Stimulated activated naive CD8-positive, alpha-beta T cell treated with anti-CD3 and anti-CD28 coated beads, Interleukin-15, amount 100 ng/mL, for 72 hours (primary cell): ENCODE results near the gene CEP164.

Experiments used
- ATAC-seq: fragments of 150-1000 bp; cut with Tn5 transposase; 2 replicates; pipeline ENCODE4 v1.10.0; 2021; ENCODE audit warnings: mild to moderate bottlenecking, moderate library complexity
- DNase-seq, 2 donors: peaks; one replicate each; pipeline ENCODE4 v3.0.0; 2021 to 2022
- H3K27ac Mint-ChIP-seq, 2 donors: one replicate each; pipeline ENCODE4 v1.8.0; 2022; ENCODE audit warnings: mild to moderate bottlenecking in 2 of 2, mixed read lengths in 2 of 2, moderate library complexity in 2 of 2
- H3K27me3 Mint-ChIP-seq: one replicate; pipeline ENCODE4 v1.8.0; 2022; ENCODE audit warnings: mixed read lengths
- H3K4me1 Mint-ChIP-seq: one replicate; pipeline ENCODE4 v1.8.0; 2022; ENCODE audit warnings: mild to moderate bottlenecking, mixed read lengths
- H3K4me3 Mint-ChIP-seq, 2 donors: one replicate each; pipeline ENCODE4 v1.8.0; 2022; ENCODE audit warnings: mild to moderate bottlenecking in 2 of 2, mixed read lengths in 2 of 2, moderate library complexity in 1 of 2
- H3K9me3 Mint-ChIP-seq, 2 donors: one replicate each; pipeline ENCODE4 v1.8.0; 2022; ENCODE audit warnings: mixed read lengths in 2 of 2

The CEP164 gene

GRCh38 chr11:117413616-117414015, 86.0 kb downstream of the CEP164 start:
- no peaks in the 10 kb centered on the region for H3K9me3 Mint-ChIP-seq
- H3K27ac Mint-ChIP-seq = no peak overlapping the region
- ATAC-seq = no peak
- H3K27me3 Mint-ChIP-seq = no peaks in the 10 kb centered on the region
- no peak for DNase-seq
- H3K4me1 Mint-ChIP-seq = no peaks in the 10 kb centered on the region
- no peak overlapping the region for H3K4me3 Mint-ChIP-seq

- no peaks in the 10 kb centered on the region for H3K9me3 Mint-ChIP-seq
- no peak overlapping the region for H3K27ac Mint-ChIP-seq
- H3K4me3 Mint-ChIP-seq = no peak overlapping the region
- no peaks in the 10 kb centered on the region for H3K27me3 Mint-ChIP-seq
- ATAC-seq (no peak), DNase-seq (no peak)
- no peaks in the 10 kb centered on the region for H3K4me1 Mint-ChIP-seq
Measured at GRCh38 chr11:117414724-117415123, 87.1 kb downstream of the CEP164 start.

GRCh38 chr11:117415358-117415896, 87.8 kb downstream of the CEP164 start:
- no peak for ATAC-seq
- DNase-seq = no peak

GRCh38 chr11:117417342-117417741, 89.7 kb downstream of the CEP164 start:
- H3K27ac Mint-ChIP-seq = peak overlapping the region in 1 of 2 donors; percentile 51
- H3K4me3 Mint-ChIP-seq = no peak overlapping the region
- no peaks in the 10 kb centered on the region for H3K9me3 Mint-ChIP-seq
- DNase-seq (no peak), ATAC-seq (no peak)
- no peaks in the 10 kb centered on the region for H3K4me1 Mint-ChIP-seq
- H3K27me3 Mint-ChIP-seq = no peaks in the 10 kb centered on the region

More at GRCh38 chr11:117415358-117415896, 87.8 kb downstream of the CEP164 start:
- Mint-ChIP-seq H3K4me1 (no peaks in the 10 kb centered on the region), H3K4me3 (no peak overlapping the region), H3K9me3 (no peaks in the 10 kb centered on the region), H3K27ac (no peak overlapping the region), H3K27me3 (no peaks in the 10 kb centered on the region)

GRCh38 chr11:117417856-117418255, 90.2 kb downstream of the CEP164 start:
- no peak for DNase-seq
- ATAC-seq = no peak
- no peak overlapping the region for H3K27ac Mint-ChIP-seq
- no peaks in the 10 kb centered on the region for H3K4me1 Mint-ChIP-seq
- no peaks in the 10 kb centered on the region for H3K9me3 Mint-ChIP-seq
- no peaks in the 10 kb centered on the region for H3K27me3 Mint-ChIP-seq
- H3K4me3 Mint-ChIP-seq = no peak overlapping the region

- H3K27me3 Mint-ChIP-seq = no peaks in the 10 kb centered on the region
- H3K4me3 Mint-ChIP-seq = no peak overlapping the region
- no peaks in the 10 kb centered on the region for H3K9me3 Mint-ChIP-seq
- DNase-seq (no peak), ATAC-seq (no peak)
- no peaks in the 10 kb centered on the region for H3K4me1 Mint-ChIP-seq
- no peak overlapping the region for H3K27ac Mint-ChIP-seq
Measured at GRCh38 chr11:117418737-117419481, 91.3 kb downstream of the CEP164 start.

GRCh38 chr11:117419482-117420142, 92.0 kb downstream of the CEP164 start:
- H3K4me3 Mint-ChIP-seq = no peak overlapping the region
- H3K27me3 Mint-ChIP-seq = no peaks in the 10 kb centered on the region
- no peaks in the 10 kb centered on the region for H3K4me1 Mint-ChIP-seq
- ATAC-seq = no peak
- H3K9me3 Mint-ChIP-seq = no peaks in the 10 kb centered on the region
- H3K27ac Mint-ChIP-seq = peak overlapping the region in 1 of 2 donors; percentile 51
- no peak for DNase-seq

GRCh38 chr11:117420143-117420485, 92.5 kb downstream of the CEP164 start:
- H3K9me3 Mint-ChIP-seq = no peaks in the 10 kb centered on the region
- DNase-seq (no peak), ATAC-seq (no peak)
- no peak overlapping the region for H3K27ac Mint-ChIP-seq
- no peaks in the 10 kb centered on the region for H3K27me3 Mint-ChIP-seq
- H3K4me1 Mint-ChIP-seq = no peaks in the 10 kb centered on the region
- H3K4me3 Mint-ChIP-seq = no peak overlapping the region

GRCh38 chr11:117420598-117420997, 92.9 kb downstream of the CEP164 start:
- Mint-ChIP-seq H3K4me1 (no peaks in the 10 kb centered on the region), H3K4me3 (no peak overlapping the region), H3K9me3 (no peaks in the 10 kb centered on the region), H3K27me3 (no peaks in the 10 kb centered on the region), H3K27ac (no peak overlapping the region)
- DNase-seq = no peak
- ATAC-seq = no peak

GRCh38 chr11:117421041-117421440, 93.4 kb downstream of the CEP164 start:
- no peak overlapping the region for H3K27ac Mint-ChIP-seq
- H3K4me1 Mint-ChIP-seq = peaks cover 2% of the 10 kb centered on the region
- no peaks in the 10 kb centered on the region for H3K27me3 Mint-ChIP-seq
- no peaks in the 10 kb centered on the region for H3K9me3 Mint-ChIP-seq
- H3K4me3 Mint-ChIP-seq = no peak overlapping the region
- DNase-seq = no peak
- ATAC-seq = no peak

GRCh38 chr11:117421476-117421875, 93.8 kb downstream of the CEP164 start:
- ATAC-seq = no peak
- H3K4me3 Mint-ChIP-seq = no peak overlapping the region

GRCh38 chr11:117423046-117423575, 95.5 kb downstream of the CEP164 start:
- ATAC-seq (no peak), DNase-seq (no peak)
- Mint-ChIP-seq H3K4me1 (peaks cover 4% of the 10 kb centered on the region), H3K27me3 (peaks cover 8% of the 10 kb centered on the region), H3K9me3 (no peaks in the 10 kb centered on the region), H3K4me3 (no peak overlapping the region), H3K27ac (no peak overlapping the region)

More at GRCh38 chr11:117421476-117421875, 93.8 kb downstream of the CEP164 start:
- no peaks in the 10 kb centered on the region for H3K9me3 Mint-ChIP-seq
- H3K4me1 Mint-ChIP-seq = peaks cover 4% of the 10 kb centered on the region
- H3K27me3 Mint-ChIP-seq = no peaks in the 10 kb centered on the region
- DNase-seq = no peak
- no peak overlapping the region for H3K27ac Mint-ChIP-seq

- DNase-seq (no peak), ATAC-seq (no peak)
- H3K27ac Mint-ChIP-seq = no peak overlapping the region
- H3K27me3 Mint-ChIP-seq = peaks cover 8% of the 10 kb centered on the region
- no peaks in the 10 kb centered on the region for H3K9me3 Mint-ChIP-seq
- peaks cover 4% of the 10 kb centered on the region for H3K4me1 Mint-ChIP-seq
- no peak overlapping the region for H3K4me3 Mint-ChIP-seq
Measured at GRCh38 chr11:117424781-117425180, 97.1 kb downstream of the CEP164 start.

GRCh38 chr11:117425679-117426296, 98.1 kb downstream of the CEP164 start:
- ATAC-seq (no peak), DNase-seq (no peak)
- Mint-ChIP-seq H3K4me1 (peaks cover 4% of the 10 kb centered on the region), H3K27me3 (peaks cover 8% of the 10 kb centered on the region), H3K9me3 (no peaks in the 10 kb centered on the region), H3K4me3 (no peak overlapping the region), H3K27ac (no peak overlapping the region)

GRCh38 chr11:117426297-117426685, 98.6 kb downstream of the CEP164 start:
- Mint-ChIP-seq H3K4me3 (no peak overlapping the region), H3K9me3 (no peaks in the 10 kb centered on the region), H3K27ac (no peak overlapping the region), H3K4me1 (peaks cover 4% of the 10 kb centered on the region), H3K27me3 (peaks cover 8% of the 10 kb centered on the region)
- ATAC-seq = peak; percentile 46
- peak; percentile 69 to 74 for DNase-seq

- Mint-ChIP-seq H3K4me3 (no peak overlapping the region), H3K27me3 (peaks cover 8% of the 10 kb centered on the region), H3K4me1 (peaks cover 4% of the 10 kb centered on the region), H3K9me3 (no peaks in the 10 kb centered on the region), H3K27ac (no peak overlapping the region)
- ATAC-seq (no peak), DNase-seq (no peak)
Measured at GRCh38 chr11:117426941-117427340, 99.3 kb downstream of the CEP164 start.
